T-helper 17 cell (primary cell): Measurements from ENCODE around the gene SPESP1. TPM values are rescaled to one million over a fixed set of nuclear protein-coding genes. Genes with fewer than 3 reads are reported as not detected.
"Not testable (repeated sequence)": the region's sequence is repeated elsewhere in the genome, so short reads cannot be mapped to it uniquely, and the experiment has no call there.

Experiments
- ATAC-seq: fragments of 150-1000 bp; cut with Tn5 transposase; 2 replicates; pipeline ENCODE4 v1.10.0; 2021; ENCODE audit warnings: mild to moderate bottlenecking, moderate library complexity
- DNase-seq, 3 donors: peaks; one replicate each; pipeline versions ENCODE4 v3.0.0 to v3.0.0-alpha.2; 2020 to 2021
- H3K9me3 ChIP-seq: one replicate; pipeline ENCODE4 v1.7.0; 2013; ENCODE audit warnings: low read length, mild to moderate bottlenecking; ENCODE audit not compliant: control insufficient read depth, poor library complexity, severe bottlenecking
- H3K27ac Mint-ChIP-seq: one replicate; pipeline ENCODE4 v1.8.0; 2022; ENCODE audit warnings: mild to moderate bottlenecking, moderate library complexity, mixed read lengths
- H3K27me3 Mint-ChIP-seq: one replicate; pipeline ENCODE4 v1.8.0; 2022; ENCODE audit warnings: mixed read lengths
- H3K36me3 Mint-ChIP-seq: one replicate; pipeline ENCODE4 v1.8.0; 2022; ENCODE audit warnings: low read depth, mixed read lengths
- H3K4me1 Mint-ChIP-seq: one replicate; pipeline ENCODE4 v1.8.0; 2022; ENCODE audit warnings: mild to moderate bottlenecking, mixed read lengths
- H3K4me3 Mint-ChIP-seq: one replicate; pipeline ENCODE4 v1.8.0; 2022; ENCODE audit warnings: mild to moderate bottlenecking, moderate library complexity, mixed read lengths
- total RNA-seq, 4 donors: library from RNA in 2 of 4; stranded (reverse) in 2 of 4; gene quantifications; one replicate each; pipeline ENCODE4 v1.2.3 and lab custom pipeline; 2022 to 2026

Gene SPESP1
- total RNA-seq, 2 donors from 2014 or later, result not detected

- Mint-ChIP-seq H3K27ac (no peak overlapping the region), H3K27me3 (peaks cover 16% of the 10 kb centered on the region), H3K4me3 (no peak overlapping the region), H3K4me1 (no peaks in the 10 kb centered on the region), H3K36me3 (no peaks in the 10 kb centered on the region)
- no peaks in the 10 kb centered on the region for H3K9me3 ChIP-seq
- DNase-seq, result no peak
- ATAC-seq, result no peak
These were observed 42.1 kb downstream of the SPESP1 start for GRCh38 chr15:68972201-68973065.

GRCh38 chr15:68975651-68976160 is 45.4 kb downstream of the SPESP1 start:
- H3K27me3 Mint-ChIP-seq, result peaks cover 23% of the 10 kb centered on the region

GRCh38 chr15:68977426-68977825 is 47.1 kb downstream of the SPESP1 start:
- not testable (repeated sequence) for H3K4me3 Mint-ChIP-seq, H3K9me3 ChIP-seq, H3K36me3 Mint-ChIP-seq, H3K4me1 Mint-ChIP-seq, ATAC-seq, H3K27ac Mint-ChIP-seq, DNase-seq
- H3K27me3 Mint-ChIP-seq, result peaks cover 36% of the 10 kb centered on the region

More at GRCh38 chr15:68975651-68976160, 45.4 kb downstream of the SPESP1 start:
- DNase-seq, ATAC-seq, H3K9me3 ChIP-seq, H3K27ac Mint-ChIP-seq, H3K4me1 Mint-ChIP-seq, H3K36me3 Mint-ChIP-seq, H3K4me3 Mint-ChIP-seq: not testable (repeated sequence)

GRCh38 chr15:68979006-68979405 is 48.7 kb downstream of the SPESP1 start:
- H3K4me1 Mint-ChIP-seq, result no peaks in the 10 kb centered on the region
- H3K4me3 Mint-ChIP-seq, result no peak overlapping the region
- H3K9me3 ChIP-seq, result no peaks in the 10 kb centered on the region
- no peak for ATAC-seq
- peaks cover 39% of the 10 kb centered on the region for H3K27me3 Mint-ChIP-seq
- DNase-seq, result no peak
- no peak overlapping the region for H3K27ac Mint-ChIP-seq
- no peaks in the 10 kb centered on the region for H3K36me3 Mint-ChIP-seq

- no peak overlapping the region for H3K4me3 Mint-ChIP-seq
- H3K27me3 Mint-ChIP-seq, result peaks cover 38% of the 10 kb centered on the region
- ATAC-seq (no peak), DNase-seq (no peak)
- H3K27ac Mint-ChIP-seq, result no peak overlapping the region
- no peaks in the 10 kb centered on the region for H3K4me1 Mint-ChIP-seq
- no peaks in the 10 kb centered on the region for H3K36me3 Mint-ChIP-seq
- no peaks in the 10 kb centered on the region for H3K9me3 ChIP-seq
These were observed 49.5 kb downstream of the SPESP1 start for GRCh38 chr15:68979816-68980215.

GRCh38 chr15:68980786-68981185 is 50.5 kb downstream of the SPESP1 start:
- no peak for ATAC-seq
- no peaks in the 10 kb centered on the region for H3K36me3 Mint-ChIP-seq
- H3K27ac Mint-ChIP-seq, result no peak overlapping the region
- H3K27me3 Mint-ChIP-seq, result peaks cover 46% of the 10 kb centered on the region
- no peaks in the 10 kb centered on the region for H3K4me1 Mint-ChIP-seq
- H3K9me3 ChIP-seq, result no peaks in the 10 kb centered on the region
- DNase-seq, result no peak
- H3K4me3 Mint-ChIP-seq, result no peak overlapping the region

- H3K36me3 Mint-ChIP-seq, result no peaks in the 10 kb centered on the region
- H3K4me3 Mint-ChIP-seq, result no peak overlapping the region
- DNase-seq (no peak), ATAC-seq (no peak)
- H3K27me3 Mint-ChIP-seq, result peaks cover 47% of the 10 kb centered on the region
- no peak overlapping the region for H3K27ac Mint-ChIP-seq
- H3K9me3 ChIP-seq, result no peaks in the 10 kb centered on the region
- H3K4me1 Mint-ChIP-seq, result no peaks in the 10 kb centered on the region
These were observed 51.6 kb downstream of the SPESP1 start for GRCh38 chr15:68981941-68982340.

GRCh38 chr15:68982976-68983563 is 52.7 kb downstream of the SPESP1 start:
- no peak for DNase-seq
- ATAC-seq, result no peak
- no peaks in the 10 kb centered on the region for H3K4me1 Mint-ChIP-seq
- no peaks in the 10 kb centered on the region for H3K36me3 Mint-ChIP-seq
- no peak overlapping the region for H3K4me3 Mint-ChIP-seq
- H3K9me3 ChIP-seq, result no peaks in the 10 kb centered on the region
- H3K27me3 Mint-ChIP-seq, result peaks cover 55% of the 10 kb centered on the region
- H3K27ac Mint-ChIP-seq, result no peak overlapping the region

- Mint-ChIP-seq H3K4me3 (no peak overlapping the region), H3K36me3 (peaks cover 2% of the 10 kb centered on the region), H3K27me3 (peaks cover 58% of the 10 kb centered on the region), H3K27ac (no peak overlapping the region), H3K4me1 (no peaks in the 10 kb centered on the region)
- no peaks in the 10 kb centered on the region for H3K9me3 ChIP-seq
- ATAC-seq, result no peak
- DNase-seq, result no peak
These were observed 53.7 kb downstream of the SPESP1 start for GRCh38 chr15:68983961-68984481.

- ATAC-seq (no peak), DNase-seq (no peak)
- no peaks in the 10 kb centered on the region for H3K9me3 ChIP-seq
- peaks cover 2% of the 10 kb centered on the region for H3K4me1 Mint-ChIP-seq
- H3K27me3 Mint-ChIP-seq, result peaks cover 62% of the 10 kb centered on the region
- H3K36me3 Mint-ChIP-seq, result peaks cover 2% of the 10 kb centered on the region
- H3K27ac Mint-ChIP-seq, result no peak overlapping the region
- no peak overlapping the region for H3K4me3 Mint-ChIP-seq
These were observed 54.3 kb downstream of the SPESP1 start for GRCh38 chr15:68984586-68984985.

GRCh38 chr15:68985361-68985891 is 55.1 kb downstream of the SPESP1 start:
- ATAC-seq (no peak), DNase-seq (no peak)
- H3K4me3 Mint-ChIP-seq, result no peak overlapping the region
- peaks cover 2% of the 10 kb centered on the region for H3K4me1 Mint-ChIP-seq
- no peaks in the 10 kb centered on the region for H3K9me3 ChIP-seq
- peaks cover 62% of the 10 kb centered on the region for H3K27me3 Mint-ChIP-seq
- peaks cover 2% of the 10 kb centered on the region for H3K36me3 Mint-ChIP-seq
- H3K27ac Mint-ChIP-seq, result no peak overlapping the region

- no peaks in the 10 kb centered on the region for H3K9me3 ChIP-seq
- H3K36me3 Mint-ChIP-seq, result peaks cover 2% of the 10 kb centered on the region
- H3K27ac Mint-ChIP-seq, result no peak overlapping the region
- ATAC-seq (no peak), DNase-seq (no peak)
- H3K4me3 Mint-ChIP-seq, result no peak overlapping the region
- peaks cover 64% of the 10 kb centered on the region for H3K27me3 Mint-ChIP-seq
- peaks cover 2% of the 10 kb centered on the region for H3K4me1 Mint-ChIP-seq
These were observed 56.0 kb downstream of the SPESP1 start for GRCh38 chr15:68986322-68986721.

- Mint-ChIP-seq H3K4me3 (no peak overlapping the region), H3K27me3 (peaks cover 59% of the 10 kb centered on the region), H3K36me3 (peaks cover 2% of the 10 kb centered on the region), H3K27ac (no peak overlapping the region), H3K4me1 (peaks cover 2% of the 10 kb centered on the region)
- H3K9me3 ChIP-seq, result no peaks in the 10 kb centered on the region
- DNase-seq (no peak), ATAC-seq (no peak)
These were observed 56.8 kb downstream of the SPESP1 start for GRCh38 chr15:68987120-68987519.
